Liver (tissue), 9 donors: ENCODE results near the gene ERC1. TPM values are rescaled to one million over a fixed set of nuclear protein-coding genes. Genes with fewer than 3 reads are reported as not detected.

ENCODE experiments used
- DNase-seq: peaks from one replicate; pipeline ENCODE4 v3.0.0-alpha.2; 2017; ENCODE audit warnings: low spot score
- H3K27ac ChIP-seq, 2 donors: one replicate each; pipeline ENCODE4 v1.7.0; 2013; ENCODE audit warnings: inconsistent platforms in 2 of 2, low read length in 2 of 2, control low read depth in 1 of 2, low read depth in 1 of 2, mild to moderate bottlenecking in 1 of 2
- H3K27me3 ChIP-seq, 4 donors: one replicate each; pipeline versions ENCODE4 v1.6.1 to v1.7.0; 2013; ENCODE audit warnings: low read length in 3 of 4, inconsistent platforms in 1 of 4, mild to moderate bottlenecking in 1 of 4, moderate library complexity in 1 of 4; ENCODE audit not compliant: control insufficient read depth in 4 of 4, insufficient read depth in 4 of 4
- H3K36me3 ChIP-seq, 4 donors: one replicate each; pipeline versions ENCODE4 v1.6.1 to v1.7.0; 2013; ENCODE audit warnings: low read length in 3 of 4, mild to moderate bottlenecking in 3 of 4, low read depth in 1 of 4, moderate library complexity in 1 of 4; ENCODE audit not compliant: control insufficient read depth in 4 of 4, insufficient read depth in 3 of 4
- H3K4me1 ChIP-seq, 4 donors: one replicate each; pipeline versions ENCODE4 v1.6.1 to v1.7.0; 2013; ENCODE audit warnings: low read length in 3 of 4, mild to moderate bottlenecking in 3 of 4, moderate library complexity in 1 of 4; ENCODE audit not compliant: control insufficient read depth in 4 of 4, insufficient read depth in 4 of 4
- H3K4me3 ChIP-seq, 3 donors: one replicate each; pipeline versions ENCODE4 v1.6.1 to v1.7.0; 2013; ENCODE audit warnings: low read length in 3 of 3, control low read depth in 1 of 3, low read depth in 1 of 3, mild to moderate bottlenecking in 1 of 3
- H3K9ac ChIP-seq, 2 donors: one replicate each; pipeline ENCODE4 v1.7.0; 2013; ENCODE audit warnings: low read length in 2 of 2, mild to moderate bottlenecking in 2 of 2, moderate library complexity in 2 of 2, control low read depth in 1 of 2, low read depth in 1 of 2
- H3K9me3 ChIP-seq, 4 donors: one replicate each; pipeline versions ENCODE4 v1.6.1 to v1.7.0; 2013; ENCODE audit warnings: low read length in 3 of 4; ENCODE audit not compliant: control insufficient read depth in 4 of 4
- CTCF ChIP-seq: fragments of 150-350 bp; IDR thresholded peaks from 2 replicates; pipeline ENCODE4 v1.5.1; 2017; ENCODE audit warnings: improper control_type of control experiment, low read depth, low read length; ENCODE audit not compliant: missing input control
- FOXA1 ChIP-seq: IDR thresholded peaks from 2 replicates; pipeline ENCODE4 v1.6.1; 2016; ENCODE audit warnings: antibody characterized with exemption
- FOXA2 ChIP-seq: IDR thresholded peaks from 2 replicates; pipeline ENCODE4 v1.6.1; 2016; ENCODE audit warnings: antibody characterized with exemption
- GABPA ChIP-seq, 2 donors: IDR thresholded peaks in 1 of 2; conservative IDR thresholded peaks in 1 of 2; 2 replicates each; pipeline ENCODE4 v1.6.1; 2016; ENCODE audit warnings: antibody characterized with exemption in 2 of 2, mild to moderate bottlenecking in 1 of 2, moderate library complexity in 1 of 2
- HNF4A ChIP-seq, 2 donors: conservative IDR thresholded peaks; 2 replicates each; pipeline ENCODE4 v1.6.1; 2016; ENCODE audit warnings: antibody characterized with exemption in 2 of 2, mild to moderate bottlenecking in 2 of 2
- HNF4G ChIP-seq: IDR thresholded peaks from 2 replicates; pipeline ENCODE4 v1.6.1; 2016; ENCODE audit warnings: antibody characterized with exemption
- JUND ChIP-seq, 2 donors: IDR thresholded peaks; 2 replicates each; pipeline ENCODE4 v1.6.1; 2016; ENCODE audit warnings: antibody characterized with exemption in 2 of 2
- NR2F2 ChIP-seq: IDR thresholded peaks from 2 replicates; pipeline ENCODE4 v1.6.1; 2016; ENCODE audit warnings: antibody characterized with exemption
- RAD21 ChIP-seq, 2 donors: IDR thresholded peaks; 2 replicates each; pipeline ENCODE4 v1.6.1; 2016; ENCODE audit warnings: antibody characterized with exemption in 2 of 2, mild to moderate bottlenecking in 2 of 2
- REST ChIP-seq: IDR thresholded peaks from 2 replicates; pipeline ENCODE4 v1.6.1; 2016; ENCODE audit warnings: antibody characterized with exemption, mild to moderate bottlenecking
- RXRA ChIP-seq, 2 donors: IDR thresholded peaks; 2 replicates each; pipeline ENCODE4 v1.6.1; 2017 to 2018; ENCODE audit warnings: antibody characterized with exemption in 2 of 2, mild to moderate bottlenecking in 1 of 2
- SP1 ChIP-seq: IDR thresholded peaks from 2 replicates; pipeline ENCODE4 v1.6.1; 2018; ENCODE audit warnings: antibody characterized with exemption, mild to moderate bottlenecking
- TAF1 ChIP-seq: conservative IDR thresholded peaks from 2 replicates; pipeline ENCODE4 v1.6.1; 2016; ENCODE audit warnings: antibody characterized with exemption, mild to moderate bottlenecking
- YY1 ChIP-seq: IDR thresholded peaks from 2 replicates; pipeline ENCODE4 v1.6.1; 2016; ENCODE audit warnings: antibody characterized with exemption, mild to moderate bottlenecking
- WGBS: extraction: QIAGEN DNeasy Blood & Tissue Kit; methylation state at CpG from one replicate; pipeline ENCODE4 v1.1.7; 2013; 5-methylcytosine and 5-hydroxymethylcytosine counted together
- polyA plus RNA-seq, 2 donors: library from polyadenylated mRNA; stranded (reverse) in 1 of 2; unstranded in 1 of 2; fragments of 200-250 nt in 1 of 2; fragments of >200 nt in 1 of 2; fragmentation: Nextera tagmentation in 1 of 2; extraction: Ambion mirVana in 1 of 2; gene quantifications; one replicate each; pipeline versions ENCODE4 v1.2.1 to v1.2.3, GENCODE V29; 2013 to 2015
- total RNA-seq, 2 donors: library from RNA; depleted of rRNA; stranded (reverse); fragments of >200 nt; gene quantifications; one replicate each; pipeline ENCODE4 v1.2.3, GENCODE V29; 2014
- TF ChIP-seq, protein P1 (sequence below): IDR thresholded peaks from 2 replicates; pipeline ENCODE4 v1.6.1; 2016; ENCODE audit warnings: antibody characterized with exemption
- TF ChIP-seq, protein P2 (sequence below): IDR thresholded peaks from 2 replicates; pipeline ENCODE4 v1.6.1; 2016; ENCODE audit warnings: antibody characterized with exemption
- donor health status: healthy.
- donor health status: healthy.
- donor health status: healthy.
- donor health status: healthy.
- donor health status: healthy.

Gene ERC1
- total and polyA plus RNA-seq, 4 donors: 6.2 to 50.2 (median 10.3) TPM

- Histone ChIP-seq H3K4me3 (no peak overlapping the region), H3K27ac (no peak overlapping the region), H3K36me3 (peaks cover 0 to 3% (median under 1%) of the 10 kb centered on the region in 4 donors), H3K27me3 (no peaks in the 10 kb centered on the region), H3K9me3 (no peaks in the 10 kb centered on the region), H3K4me1 (no peaks in the 10 kb centered on the region), H3K9ac (no peak overlapping the region)
- DNase-seq: no peak
- TF ChIP-seq, protein P1, sequence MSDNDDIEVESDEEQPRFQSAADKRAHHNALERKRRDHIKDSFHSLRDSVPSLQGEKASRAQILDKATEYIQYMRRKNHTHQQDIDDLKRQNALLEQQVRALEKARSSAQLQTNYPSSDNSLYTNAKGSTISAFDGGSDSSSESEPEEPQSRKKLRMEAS: no peak
- TF ChIP-seq GABPA (IDR thresholded peaks at IDR 0.05 in 1 of 2, conservative IDR thresholded peaks at IDR 0.05 in 1 of 2) (no peak), RXRA (IDR thresholded peaks at IDR 0.05) (no peak), YY1 (no peak), FOXA2 (no peak), NR2F2 (no peak), FOXA1 (no peak), CTCF (no peak), REST (no peak), JUND (IDR thresholded peaks at IDR 0.05) (no peak), RAD21 (IDR thresholded peaks at IDR 0.05) (no peak)
- TF ChIP-seq, protein P2, sequence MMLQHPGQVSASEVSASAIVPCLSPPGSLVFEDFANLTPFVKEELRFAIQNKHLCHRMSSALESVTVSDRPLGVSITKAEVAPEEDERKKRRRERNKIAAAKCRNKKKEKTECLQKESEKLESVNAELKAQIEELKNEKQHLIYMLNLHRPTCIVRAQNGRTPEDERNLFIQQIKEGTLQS: no peak
- 84% methylated on average over 8 of the region's 8 CpGs for WGBS
Measured at GRCh38 chr12:1309613-1310012, 318.6 kb downstream of the ERC1 start.

GRCh38 chr12:1310653-1311052 is 319.6 kb downstream of the ERC1 start:
- no peaks in the 10 kb centered on the region for H3K4me1 ChIP-seq
- H3K4me3 ChIP-seq: no peak overlapping the region
- H3K36me3 ChIP-seq: peaks cover 0 to 3% (median under 1%) of the 10 kb centered on the region in 4 donors
- no peak overlapping the region for H3K27ac ChIP-seq
- WGBS: 85% methylated on average over 4 of the region's 4 CpGs
- no peaks in the 10 kb centered on the region for H3K27me3 ChIP-seq
- DNase-seq: no peak
- H3K9ac ChIP-seq: no peak overlapping the region
- H3K9me3 ChIP-seq: no peaks in the 10 kb centered on the region
- TF ChIP-seq CTCF (no peak), NR2F2 (no peak), HNF4A (conservative IDR thresholded peaks at IDR 0.05) (no peak), TAF1 (no peak), SP1 (no peak), HNF4G (no peak), RAD21 (IDR thresholded peaks at IDR 0.05) (no peak), REST (no peak)
